GM19438 (cell line): Measurements from ENCODE around the gene MFSD2A.
"Not testable (repeated sequence)": the region's sequence is repeated elsewhere in the genome, so short reads cannot be mapped to it uniquely, and the experiment has no call there.

Source experiments
- ATAC-seq: cut with Tn5 transposase; IDR thresholded peaks from one replicate; pipeline ENCODE4 v1.9.1; 2021; ENCODE audit warnings: low read depth; ENCODE audit not compliant: unreplicated experiment

The MFSD2A gene

GRCh38 chr1:39964552-39964951, 9.6 kb downstream of the MFSD2A start:
- no peak for ATAC-seq

GRCh38 chr1:39965044-39965443, 10.1 kb downstream of the MFSD2A start:
- ATAC-seq = no peak

GRCh38 chr1:39969048-39969447, 14.1 kb downstream of the MFSD2A start:
- ATAC-seq = no peak

GRCh38 chr1:39969531-39970270, 14.8 kb downstream of the MFSD2A start:
- ATAC-seq = no peak

GRCh38 chr1:39970274-39970673, 15.3 kb downstream of the MFSD2A start:
- no peak for ATAC-seq

- ATAC-seq = no peak
These were observed 16.2 kb downstream of the MFSD2A start for GRCh38 chr1:39971138-39971537.

GRCh38 chr1:39973503-39974135, 18.7 kb downstream of the MFSD2A start:
- no peak for ATAC-seq

GRCh38 chr1:39976732-39977131, 21.8 kb downstream of the MFSD2A start:
- no peak for ATAC-seq

- no peak for ATAC-seq
These were observed 22.3 kb downstream of the MFSD2A start for GRCh38 chr1:39977202-39977601.

- no peak for ATAC-seq
These were observed 24.7 kb downstream of the MFSD2A start for GRCh38 chr1:39979654-39980053.

- ATAC-seq = no peak
These were observed 25.8 kb downstream of the MFSD2A start for GRCh38 chr1:39980555-39981313.

- no peak for ATAC-seq
These were observed 26.4 kb downstream of the MFSD2A start for GRCh38 chr1:39981385-39981784.

- no peak for ATAC-seq
These were observed 27.0 kb downstream of the MFSD2A start for GRCh38 chr1:39981945-39982344.

GRCh38 chr1:39984480-39984879, 29.5 kb downstream of the MFSD2A start:
- not testable (repeated sequence) for ATAC-seq

- ATAC-seq = no peak
These were observed 30.0 kb downstream of the MFSD2A start for GRCh38 chr1:39984951-39985350.

- no peak for ATAC-seq
These were observed 32.9 kb downstream of the MFSD2A start for GRCh38 chr1:39987869-39988268.

- no peak for ATAC-seq
These were observed 33.8 kb downstream of the MFSD2A start for GRCh38 chr1:39988618-39989343.

- no peak for ATAC-seq
These were observed 35.5 kb downstream of the MFSD2A start for GRCh38 chr1:39990428-39990827.

- ATAC-seq = no peak
These were observed 37.3 kb downstream of the MFSD2A start for GRCh38 chr1:39992234-39992633.

- no peak for ATAC-seq
These were observed 37.9 kb downstream of the MFSD2A start for GRCh38 chr1:39992888-39993287.

GRCh38 chr1:39995973-39996393, 41.0 kb downstream of the MFSD2A start:
- no peak for ATAC-seq
